Measurements from ENCODE around the gene FBRSL1. TPM values are rescaled to one million over a fixed set of nuclear protein-coding genes. Genes with fewer than 3 reads are reported as not detected.

Gene FBRSL1
- total and polyA plus RNA-seq, 9 of the 15 experiments (the other 6 are each of a cell fraction or from before 2014, with no cell fraction given): 0.24 to 129 (median 7.3) TPM

- H3K79me2 ChIP-seq (ENCODE audit: control insufficient read depth, insufficient read depth, low read length): no peaks in the 10 kb centered on the region
- in situ Hi-C loops (cut with MboI): no loop called here
- TF ChIP-seq RREB1 (CRISPR knock-in tag; IDR thresholded peaks at IDR 0.05) (no peak), RAD51 (IDR thresholded peaks at IDR 0.05; ENCODE audit: borderline replicate concordance, low read depth) (no peak), RAD21 (CRISPR knock-in tag; conservative IDR thresholded peaks at IDR 0.05 in 1 of 2, IDR thresholded peaks at IDR 0.05 in 1 of 2) (no peak), BHLHE40 (IDR thresholded peaks at IDR 0.05; ENCODE audit: low read length) (no peak), SOX6 (IDR thresholded peaks at IDR 0.05) (no peak), ZNF143 (CRISPR knock-in tag; IDR thresholded peaks at IDR 0.05) (no peak)
- no peak for ATAC-seq
- no peak overlapping the region for H3K27ac ChIP-seq (ENCODE audit: extremely low read depth, low read depth, low read length)
- no peak for FAIRE-seq
- H3K9me1 ChIP-seq (ENCODE audit: control insufficient read depth, insufficient read depth, low read length): no peaks in the 10 kb centered on the region
- intact Hi-C loops (cut with micrococcal nuclease): loop anchor here (5.0 kb wide), 1 partner anchor 46 kb away; no protein-coding TSS in a partner anchor
- no peak overlapping the region for H3K9ac ChIP-seq (ENCODE audit: insufficient read depth in 1 of 2, low read depth in 2 of 2, low read length in 2 of 2)
- H3K4me3 ChIP-seq: no peak overlapping the region
- H3K9me3 ChIP-seq (replicated peaks; ENCODE audit: control insufficient read depth, insufficient read depth, low read depth, low read length): peaks cover 4% of the 10 kb centered on the region; the same call in 1 of the 2 replicates
- peaks cover 19 to 24% of the 10 kb centered on the region in 2 experiments for H3K27me3 ChIP-seq (ENCODE audit: control insufficient read depth in 2 of 2, insufficient read depth in 2 of 2, low read length in 2 of 2)
- H3K4me2 ChIP-seq (ENCODE audit: insufficient read depth, low read length): no peak overlapping the region
- ChIA-PET POLR2A (no interaction called here), CTCF (ENCODE audit: low intra/inter-chr PET ratio) (no interaction called here)
- peaks cover 6 to 72% of the 10 kb centered on the region in 2 experiments; a peak in 3 of 5 replicates for H3K4me1 ChIP-seq (replicated peaks in 1 of 2; ENCODE audit: control insufficient read depth in 2 of 2, insufficient read depth in 2 of 2, low read length in 2 of 2)
- no peak for DNase-seq (ENCODE audit: extremely low read depth in 1 of 4, low spot score in 3 of 4)
- H4K20me1 ChIP-seq (replicated peaks; ENCODE audit: control insufficient read depth, insufficient read depth, low read length): peaks cover 10% of the 10 kb centered on the region; the same call in 1 of the 2 replicates
- BruUV-seq (replicated peaks): no TSS peak
- 67% methylated on average over 26 of the region's 26 CpGs for WGBS (ENCODE audit: insufficient coverage, low coverage, missing lambda C conversion rate)
- H3K36me3 ChIP-seq (ENCODE audit: control insufficient read depth, insufficient read depth, low read length): no peaks in the 10 kb centered on the region
- H2AFZ ChIP-seq (ENCODE audit: low read depth, low read length): no peak overlapping the region
Measured at GRCh38 chr12:132476038-132476414, 13.9 kb upstream of the FBRSL1 start.
